Right renal pelvis (tissue), 4 donors: Measurements from ENCODE around the gene RAB31. TPM values are rescaled to one million over a fixed set of nuclear protein-coding genes. Genes with fewer than 3 reads are reported as not detected.

Source experiments
- DNase-seq, 4 donors: peaks; one replicate each; pipeline ENCODE4 v3.0.0-alpha.2; 2013; ENCODE audit warnings: low read depth in 4 of 4, low spot score in 3 of 4, missing footprints in 1 of 4
- polyA plus RNA-seq, 4 donors: library from polyadenylated mRNA; unstranded; fragments of 120-200 nt; gene quantifications; one replicate each; pipeline ENCODE4 v1.2.1, GENCODE V29; 2013; ENCODE audit not compliant: insufficient read length in 4 of 4

The RAB31 gene
- polyA plus RNA-seq, 4 donors, result 27.3 to 36.0 (median 34.0) TPM

GRCh38 chr18:9690418-9691188 lies 17.5 kb upstream of the RAB31 start:
- no peak for DNase-seq

DNA sequence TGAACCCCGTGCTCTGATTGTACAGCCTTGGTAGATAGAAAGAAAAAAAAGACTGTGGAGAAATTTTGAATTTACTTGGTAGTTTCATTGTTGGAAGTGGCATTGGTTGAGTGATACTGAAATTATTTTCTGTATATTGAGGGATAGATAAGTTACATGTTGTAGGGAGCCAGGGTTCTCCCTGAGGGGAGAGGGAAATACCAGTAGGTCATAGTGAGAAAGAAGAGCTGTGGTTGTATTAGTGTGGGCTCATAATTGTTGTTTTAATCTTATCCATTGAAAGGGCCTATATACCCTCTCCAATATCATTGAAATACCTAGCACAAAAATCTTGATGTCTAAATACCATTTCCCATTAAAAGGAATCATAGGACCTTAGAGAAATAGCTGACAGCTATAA lies 16.9 kb upstream of the RAB31 start:
- DNase-seq, result no peak

- no peak for DNase-seq
Observed at GRCh38 chr18:9694174-9694573, 13.9 kb upstream of the RAB31 start.

- DNase-seq, result no peak
Observed at GRCh38 chr18:9694952-9695495, 13.1 kb upstream of the RAB31 start.

DNA sequence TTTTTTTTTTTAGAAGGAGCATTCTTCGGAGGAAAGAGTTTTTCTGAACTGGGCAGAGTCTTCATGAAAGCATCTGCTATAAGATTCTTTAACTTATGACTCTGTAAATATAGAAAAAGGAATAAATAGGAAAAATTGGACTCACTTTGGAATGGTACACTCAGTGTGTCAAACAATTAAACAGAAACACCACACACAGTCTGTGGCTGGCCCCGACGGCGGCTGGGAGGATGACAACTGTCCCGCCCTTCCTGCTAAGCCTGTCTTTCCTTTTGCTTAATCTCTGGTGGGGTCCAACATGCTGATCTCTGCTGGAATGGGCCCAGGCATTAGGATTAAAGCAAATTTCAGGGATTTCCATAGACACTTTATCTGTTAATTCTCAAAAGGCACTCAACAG lies 12.5 kb upstream of the RAB31 start:
- DNase-seq, result no peak

GRCh38 chr18:9696112-9696511 lies 12.0 kb upstream of the RAB31 start:
- no peak for DNase-seq

DNA sequence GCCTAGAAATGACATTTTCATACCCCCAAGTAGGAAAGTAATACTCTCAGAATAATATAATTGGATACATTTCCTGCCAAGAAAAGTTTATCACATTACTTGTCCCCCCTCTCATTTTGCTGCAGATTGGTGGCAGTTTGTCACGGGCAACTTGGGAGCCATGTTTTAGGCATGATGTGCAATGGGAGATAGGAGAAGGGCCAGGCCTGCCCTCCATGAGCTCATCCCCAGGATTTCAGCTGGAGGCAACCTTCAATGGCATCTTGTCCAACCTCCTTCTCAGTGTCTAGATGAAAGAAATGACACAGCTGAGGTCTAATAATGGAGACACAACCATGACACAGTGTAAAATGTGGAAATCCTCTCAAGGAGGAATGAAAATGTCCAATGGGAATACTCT lies 11.4 kb upstream of the RAB31 start:
- DNase-seq, result no peak

DNA sequence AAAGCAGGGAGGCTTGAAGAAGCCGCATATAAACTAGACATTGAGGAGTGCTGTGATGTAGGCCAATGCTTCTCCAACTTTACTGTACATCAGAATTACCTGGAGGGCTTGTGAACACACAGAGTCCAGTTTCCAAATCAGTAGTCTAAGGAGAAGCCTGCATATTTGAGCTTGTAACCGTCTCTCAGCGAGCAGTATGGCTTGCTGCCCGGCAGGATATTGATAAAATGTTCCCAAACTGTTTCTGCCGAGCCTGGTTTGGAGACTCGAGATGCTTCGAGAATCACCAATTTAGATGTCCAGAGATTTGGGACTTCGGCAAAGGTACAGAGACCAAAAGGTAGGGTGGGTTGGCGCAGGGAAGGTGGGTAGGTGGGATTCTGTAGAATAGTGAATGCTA lies 11.0 kb upstream of the RAB31 start:
- DNase-seq, result no peak

- DNase-seq, result no peak
Observed at GRCh38 chr18:9698497-9698896, 9.6 kb upstream of the RAB31 start.

GRCh38 chr18:9700261-9700796 lies 7.8 kb upstream of the RAB31 start:
- no peak for DNase-seq

GRCh38 chr18:9701609-9702349 lies 6.3 kb upstream of the RAB31 start:
- no peak for DNase-seq

- DNase-seq, result no peak
Observed at GRCh38 chr18:9704233-9705118, 3.6 kb upstream of the RAB31 start.

DNA sequence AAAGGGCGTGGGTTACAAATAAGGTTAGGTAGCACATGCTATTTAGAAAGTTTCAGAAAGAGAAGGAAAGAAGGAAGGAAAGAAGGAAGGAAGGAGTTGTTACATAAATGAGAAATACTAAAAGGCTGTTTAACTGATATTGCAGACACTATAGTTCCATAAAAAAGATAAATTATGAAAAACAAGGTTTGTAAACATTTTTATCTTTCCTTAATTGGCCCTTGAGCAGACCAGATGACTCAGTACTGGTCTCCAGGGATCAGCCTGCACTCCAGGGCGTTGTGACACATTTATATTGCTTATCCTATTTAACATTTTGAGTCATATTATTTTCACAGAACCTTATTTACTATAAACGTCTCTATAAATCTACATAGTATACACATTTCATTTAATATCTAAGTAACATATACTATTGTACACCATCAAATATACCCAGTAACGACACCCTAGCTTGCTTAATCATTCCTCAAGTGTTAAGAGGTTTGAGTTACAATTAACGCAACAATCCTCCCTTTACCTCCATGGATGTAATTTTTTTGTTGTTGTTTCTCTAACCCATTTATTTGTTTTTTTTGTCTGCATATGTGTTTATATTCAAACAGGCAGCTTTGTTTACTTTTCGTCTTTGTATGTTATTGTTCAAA lies 2.8 kb upstream of the RAB31 start:
- DNase-seq, result no peak

GRCh38 chr18:9706081-9706935 lies 1.8 kb upstream of the RAB31 start:
- DNase-seq, result no peak

GRCh38 chr18:9707381-9708056 lies 582 bp upstream of the RAB31 start:
- DNase-seq, result no peak

- no peak for DNase-seq
Observed at GRCh38 chr18:9708434-9709303, 568 bp downstream of the RAB31 start.

GRCh38 chr18:9709304-9709877 lies 1.3 kb downstream of the RAB31 start:
- DNase-seq, result no peak
